Psoas muscle (tissue), 8 donors: ENCODE measurements around the gene BHLHE40. TPM values are rescaled to one million over a fixed set of nuclear protein-coding genes. Genes with fewer than 3 reads are reported as not detected.

Source experiments
- ATAC-seq, 4 donors: fragments of 200-7000 bp; cut with Tn5 transposase; one replicate each; pipeline ENCODE4 v1.9.1; 2020; ENCODE audit warnings: moderate library complexity in 3 of 4, mild to moderate bottlenecking in 2 of 4
- DNase-seq, 2 donors: peaks; one replicate each; pipeline ENCODE4 v3.0.0-alpha.2; 2020
- H3K27ac ChIP-seq: fragments of 200-600 bp; one replicate; pipeline ENCODE4 v1.8.0; 2022
- H3K27me3 ChIP-seq, 3 donors: fragments of 200-600 bp in 1 of 3; one replicate each; pipeline versions ENCODE4 v1.6.1 to v1.8.0; 2013 to 2022; ENCODE audit warnings: low read length in 2 of 3, mild to moderate bottlenecking in 2 of 3, moderate library complexity in 1 of 3; ENCODE audit not compliant: insufficient read depth in 3 of 3
- H3K36me3 ChIP-seq, 2 donors: fragments of 200-600 bp in 1 of 2; one replicate each; pipeline versions ENCODE4 v1.6.1 to v1.8.0; 2013 to 2022; ENCODE audit warnings: low read depth in 1 of 2, mild to moderate bottlenecking in 1 of 2, moderate library complexity in 1 of 2; ENCODE audit not compliant: insufficient read depth in 1 of 2
- H3K4me1 ChIP-seq: fragments of 200-600 bp; one replicate; pipeline ENCODE4 v1.8.0; 2022
- H3K4me3 ChIP-seq: fragments of 200-600 bp; one replicate; pipeline ENCODE4 v1.8.0; 2022; ENCODE audit warnings: mild to moderate bottlenecking
- H3K9me3 ChIP-seq: fragments of 200-600 bp; one replicate; pipeline ENCODE4 v1.8.0; 2022
- CTCF ChIP-seq: fragments of 200-600 bp; IDR thresholded peaks from one replicate; pipeline ENCODE4 v1.8.0; 2022; ENCODE audit warnings: antibody characterized with exemption
- WGBS, 3 donors: extraction: QIAGEN DNeasy Blood & Tissue Kit; methylation state at CpG; one replicate each; pipeline versions ENCODE4 v1.1.6 to v1.1.7; 2013; 5-methylcytosine and 5-hydroxymethylcytosine counted together
- intact Hi-C, 2 donors: fragments of 100-400 bp; cut with DNase I; formaldehyde crosslinking; loops; one replicate each; pipeline versions ENCODE4 v1.11.0 to v1.14.2; 2022
- polyA plus RNA-seq, 3 donors: library from polyadenylated mRNA; stranded (reverse); fragments of 200-250 nt; gene quantifications; one replicate each; pipeline ENCODE4 v1.2.3, GENCODE V29; 2013
- total RNA-seq, 4 donors: library from RNA; stranded (reverse); fragmentation: NEBNext Ultra II Directional in 2 of 4; extraction: Animal tissue kit (Norgen Biotek cat#: 25700) in 2 of 4; gene quantifications; one replicate each; pipeline versions ENCODE4 v1.2.1 to v1.2.4, GENCODE V29; 2021 to 2023
- donor health status: healthy with polysubstance abuse.
- donor health status: DM: no; HTN: no; CAD: no; lungs with moderate emphysema.
- donor health status: Bipolar disorder and iron deficiency.
- donor health status: healthy.
- donor health status: DM: yes; HTN: yes; CAD: no.
- donor health status: DM: no; HTN: no; CAD: no.
- donor health status: DM: no; HTN: no; CAD: no.
- donor health status: DM: yes; HTN: yes; CAD: no.

The BHLHE40 gene
- total and polyA plus RNA-seq, 7 donors: 16.7 to 143 (median 65.1) TPM

DNA sequence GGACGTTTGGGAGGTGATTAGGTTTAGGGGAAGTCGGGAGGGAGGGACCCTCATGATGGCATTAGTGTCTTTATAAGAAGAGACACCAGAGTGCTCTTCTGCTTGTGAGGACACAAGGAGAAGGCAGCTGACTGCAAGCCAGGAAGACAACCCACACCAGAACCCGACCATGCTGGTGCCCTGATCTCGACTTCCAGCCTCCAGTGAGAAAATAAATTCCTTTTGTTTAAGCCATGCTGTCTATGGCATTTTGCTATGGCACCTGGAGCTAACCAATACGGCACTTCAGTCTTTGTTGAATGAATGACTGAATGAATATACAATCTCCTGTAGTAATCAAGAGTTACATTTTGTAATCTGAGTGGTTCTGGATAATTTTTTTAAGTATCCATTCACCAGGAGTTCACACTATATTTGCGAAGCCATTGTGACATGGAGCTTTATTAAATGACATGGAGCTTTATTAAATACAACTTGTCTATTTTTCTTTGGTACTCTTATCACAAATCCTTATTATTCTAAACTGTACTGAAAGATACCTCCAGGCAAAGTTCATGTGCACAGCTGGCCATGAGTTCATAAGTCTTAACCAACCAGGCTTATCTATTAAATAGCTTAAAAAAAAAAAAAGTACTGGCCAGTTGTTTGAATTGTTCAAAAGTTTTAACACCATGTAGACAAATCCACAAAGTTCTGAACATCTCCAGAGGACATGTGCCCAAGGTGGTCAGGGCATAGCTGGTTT lies 24.8 kb upstream of the BHLHE40 start:
- no peaks in the 10 kb centered on the region for H3K27me3 ChIP-seq
- H3K36me3 ChIP-seq: no peaks in the 10 kb centered on the region
- H3K27ac ChIP-seq: no peak overlapping the region
- ATAC-seq (no peak), DNase-seq (no peak)
- WGBS, 3 donors: 75 to 78% (median 75%) methylated on average over 6 of the region's 6 CpGs
- H3K9me3 ChIP-seq: peaks cover 3% of the 10 kb centered on the region
- TF ChIP-seq CTCF: no peak
- H3K4me1 ChIP-seq: no peaks in the 10 kb centered on the region
- intact Hi-C loops: no loop called here
- no peak overlapping the region for H3K4me3 ChIP-seq

GRCh38 chr3:4956099-4956498 lies 23.1 kb upstream of the BHLHE40 start:
- ATAC-seq (no peak), DNase-seq (no peak)
- no peaks in the 10 kb centered on the region for H3K27me3 ChIP-seq
- no peak for TF ChIP-seq CTCF
- H3K9me3 ChIP-seq: peaks cover 4% of the 10 kb centered on the region
- no peaks in the 10 kb centered on the region for H3K4me1 ChIP-seq
- no peak overlapping the region for H3K4me3 ChIP-seq
- no peaks in the 10 kb centered on the region for H3K36me3 ChIP-seq
- H3K27ac ChIP-seq: no peak overlapping the region
- intact Hi-C loops: no loop called here
- WGBS, 3 donors: 72 to 75% (median 74%) methylated on average over 2 of the region's 2 CpGs

GRCh38 chr3:4956738-4957137 lies 22.5 kb upstream of the BHLHE40 start:
- H3K27ac ChIP-seq: no peak overlapping the region
- no peaks in the 10 kb centered on the region for H3K27me3 ChIP-seq
- H3K4me3 ChIP-seq: no peak overlapping the region
- H3K36me3 ChIP-seq: no peaks in the 10 kb centered on the region
- 59 to 77% (median 64%) methylated on average over 2 of the region's 2 CpGs for WGBS, 3 donors
- DNase-seq (no peak), ATAC-seq (peak in 1 of 4 donors; percentile 55)
- intact Hi-C loops: no loop called here
- peaks cover 4% of the 10 kb centered on the region for H3K9me3 ChIP-seq
- no peak for TF ChIP-seq CTCF
- H3K4me1 ChIP-seq: no peaks in the 10 kb centered on the region

DNA sequence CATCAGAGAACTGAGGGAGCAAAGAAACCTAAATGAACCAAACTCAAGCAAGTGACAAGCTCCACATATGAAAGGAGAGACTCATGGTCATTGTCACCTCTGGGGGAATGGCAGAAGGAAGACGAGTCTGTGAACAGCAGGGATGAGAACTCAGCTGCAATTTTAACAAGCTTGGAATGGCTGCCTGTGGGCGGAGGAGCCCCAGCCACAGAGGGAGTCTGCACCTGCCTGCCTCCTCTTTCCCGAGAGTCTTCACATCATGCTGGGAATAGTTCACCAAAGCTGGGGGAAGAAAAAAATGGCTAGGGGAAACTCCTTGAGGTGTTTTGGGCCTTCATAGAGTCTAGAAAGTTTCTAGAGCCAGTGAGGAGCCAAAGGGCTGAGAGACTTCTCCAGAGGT lies 21.3 kb upstream of the BHLHE40 start:
- no peak for DNase-seq
- WGBS, 3 donors: 87 to 95% (median 89%) methylated on average over 3 of the region's 3 CpGs

More for the DNA sequence above, 21.3 kb upstream of the BHLHE40 start:
- Histone ChIP-seq H3K9me3 (peaks cover 4% of the 10 kb centered on the region), H3K36me3 (no peaks in the 10 kb centered on the region), H3K4me3 (no peak overlapping the region), H3K27ac (no peak overlapping the region), H3K4me1 (no peaks in the 10 kb centered on the region), H3K27me3 (no peaks in the 10 kb centered on the region)
- no peak for ATAC-seq
- intact Hi-C loops: no loop called here
- no peak for TF ChIP-seq CTCF
